Epithelial cell of proximal tubule (primary cell): ENCODE results near the gene NTM. TPM values are rescaled to one million over a fixed set of nuclear protein-coding genes. Genes with fewer than 3 reads are reported as not detected.

ENCODE experiments used
- DNase-seq: peaks from one replicate; pipeline ENCODE4 v3.0.0-alpha.2; 2011; ENCODE audit warnings: low read depth
- H3K4me3 ChIP-seq: 2 replicates; pipeline ENCODE4 v1.5.1; 2011; ENCODE audit warnings: low read depth, mild to moderate bottlenecking, low read length
- CTCF ChIP-seq: conservative IDR thresholded peaks from 2 replicates; pipeline ENCODE4 v1.5.1; 2012; ENCODE audit warnings: low read depth, mild to moderate bottlenecking, low read length
- total RNA-seq: library from RNA; depleted of rRNA; stranded (reverse); fragments of >200 nt; gene quantifications from 2 replicates; pipeline ENCODE4 v1.2.3, GENCODE V29; 2015

The NTM gene
- total RNA-seq, 1 donor from 2014 or later = 5.3 TPM

GRCh38 chr11:132140056-132140455 lies 769.6 kb downstream of the NTM start:
- H3K4me3 ChIP-seq = no peak overlapping the region
- no peak for DNase-seq
- TF ChIP-seq CTCF = no peak

GRCh38 chr11:132142121-132142520 lies 771.7 kb downstream of the NTM start:
- no peak for DNase-seq
- TF ChIP-seq CTCF = no peak
- H3K4me3 ChIP-seq = no peak overlapping the region

GRCh38 chr11:132142554-132142953 lies 772.1 kb downstream of the NTM start:
- DNase-seq = no peak
- TF ChIP-seq CTCF = no peak
- H3K4me3 ChIP-seq = no peak overlapping the region

- no peak for TF ChIP-seq CTCF
- H3K4me3 ChIP-seq = no peak overlapping the region
- no peak for DNase-seq
Observed at GRCh38 chr11:132147464-132147863, 777.0 kb downstream of the NTM start.

- no peak overlapping the region for H3K4me3 ChIP-seq
- DNase-seq = no peak
- no peak for TF ChIP-seq CTCF
Observed at GRCh38 chr11:132154781-132155180, 784.4 kb downstream of the NTM start.

- DNase-seq = no peak
- no peak overlapping the region for H3K4me3 ChIP-seq
- peak; percentile 69 for TF ChIP-seq CTCF
Observed at GRCh38 chr11:132158091-132158490, 787.7 kb downstream of the NTM start.

- no peak for TF ChIP-seq CTCF
- DNase-seq = no peak
- H3K4me3 ChIP-seq = no peak overlapping the region
Observed at GRCh38 chr11:132158696-132159095, 788.3 kb downstream of the NTM start.
